Uterus (tissue), 4 donors: ENCODE data around the gene PTPRG. TPM values are rescaled to one million over a fixed set of nuclear protein-coding genes. Genes with fewer than 3 reads are reported as not detected.

Experiments used
- DNase-seq, 2 donors: peaks; one replicate each; pipeline ENCODE4 v3.0.0-alpha.2; 2019 to 2020
- H3K27ac ChIP-seq, 2 donors: fragments of 200-600 bp; sonication (generic); 1 replicate in 1 of 2; 2 replicates in 1 of 2; pipeline ENCODE4 v1.5.1; 2016 to 2018
- H3K27me3 ChIP-seq, 2 donors: fragments of 200-600 bp; sonication (generic); one replicate each; pipeline ENCODE4 v1.5.1; 2018 to 2019; ENCODE audit warnings: control low read depth in 1 of 2
- H3K36me3 ChIP-seq, 2 donors: fragments of 200-600 bp; sonication (generic); one replicate each; pipeline ENCODE4 v1.5.1; 2019; ENCODE audit warnings: control low read depth in 1 of 2
- H3K4me1 ChIP-seq, 2 donors: fragments of 200-600 bp; sonication (generic); one replicate each; pipeline ENCODE4 v1.5.1; 2018 to 2019; ENCODE audit warnings: control low read depth in 1 of 2
- H3K4me3 ChIP-seq, 2 donors: fragments of 200-600 bp; sonication (generic); 1 replicate in 1 of 2; 2 replicates in 1 of 2; pipeline ENCODE4 v1.5.1; 2018 to 2019; ENCODE audit warnings: mild to moderate bottlenecking in 1 of 2
- H3K9me3 ChIP-seq, 2 donors: fragments of 200-600 bp; sonication (generic); one replicate each; pipeline ENCODE4 v1.5.1; 2019; ENCODE audit warnings: control low read depth in 1 of 2
- POLR2A ChIP-seq, 2 donors: fragments of 450-650 bp; IDR thresholded peaks; one replicate each; pipeline ENCODE4 v1.6.1; 2016; ENCODE audit warnings: antibody characterized with exemption in 2 of 2, mild to moderate bottlenecking in 1 of 2, moderate library complexity in 1 of 2
- intact Hi-C: fragments of 100-400 bp; cut with DNase I; formaldehyde crosslinking; loops from one replicate; pipeline ENCODE4 v1.15.1; 2023; ENCODE audit warnings: low total_unique reads
- total RNA-seq, 4 donors: library from RNA; depleted of rRNA in 3 of 4; stranded (reverse); fragments of >200 nt in 3 of 4; gene quantifications; one replicate each; pipeline versions ENCODE4 v1.1.0 to v1.2.4, GENCODE V29; 2014 to 2023
- TF ChIP-seq, protein P1 (sequence below), 4 experiments: fragments of 200-600 bp in 2 of 4; fragments of 450-650 bp in 2 of 4; sonication (generic) in 2 of 4; IDR thresholded peaks; one replicate each; pipeline ENCODE4 v1.5.1; 2016 to 2019; ENCODE audit warnings: antibody characterized with exemption in 4 of 4, mild to moderate bottlenecking in 2 of 4, moderate library complexity in 1 of 4
- donor health status: DM: yes; HTN: yes; CAD: no.

PTPRG gene
- total RNA-seq, 4 donors from 2014 or later, result 43.5 to 136 (median 62.6) TPM

DNA sequence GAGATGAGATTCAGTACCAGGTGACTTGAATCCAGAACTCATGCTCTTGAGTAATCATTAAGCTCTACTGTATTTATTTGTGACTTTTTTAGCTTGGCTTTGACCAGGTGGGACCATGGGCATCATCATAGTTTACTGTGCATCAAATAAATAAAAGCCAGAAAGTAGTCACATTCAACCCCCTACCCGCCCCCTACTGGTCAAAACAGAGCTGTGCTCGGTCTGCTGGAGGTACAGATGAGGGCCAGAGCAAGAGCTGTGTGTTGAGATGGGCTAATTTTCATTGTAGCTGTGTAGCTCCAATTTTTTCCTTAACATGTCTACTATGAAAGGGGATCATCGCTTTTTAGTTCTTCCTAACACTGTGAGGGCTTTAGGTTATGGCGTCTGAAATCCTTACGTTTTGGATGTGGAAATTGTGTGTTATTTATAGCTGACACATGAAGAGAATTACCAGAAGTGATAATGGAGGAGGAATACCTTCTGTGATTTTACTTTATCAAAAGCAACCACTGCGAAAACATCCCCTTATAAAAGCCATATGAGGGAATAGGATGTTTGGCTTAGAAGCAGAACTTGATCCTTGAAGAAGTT, 375.1 kb downstream of the PTPRG start:
- TF ChIP-seq POLR2A (IDR thresholded peaks at IDR 0.05), result no peak
- TF ChIP-seq, protein P1, sequence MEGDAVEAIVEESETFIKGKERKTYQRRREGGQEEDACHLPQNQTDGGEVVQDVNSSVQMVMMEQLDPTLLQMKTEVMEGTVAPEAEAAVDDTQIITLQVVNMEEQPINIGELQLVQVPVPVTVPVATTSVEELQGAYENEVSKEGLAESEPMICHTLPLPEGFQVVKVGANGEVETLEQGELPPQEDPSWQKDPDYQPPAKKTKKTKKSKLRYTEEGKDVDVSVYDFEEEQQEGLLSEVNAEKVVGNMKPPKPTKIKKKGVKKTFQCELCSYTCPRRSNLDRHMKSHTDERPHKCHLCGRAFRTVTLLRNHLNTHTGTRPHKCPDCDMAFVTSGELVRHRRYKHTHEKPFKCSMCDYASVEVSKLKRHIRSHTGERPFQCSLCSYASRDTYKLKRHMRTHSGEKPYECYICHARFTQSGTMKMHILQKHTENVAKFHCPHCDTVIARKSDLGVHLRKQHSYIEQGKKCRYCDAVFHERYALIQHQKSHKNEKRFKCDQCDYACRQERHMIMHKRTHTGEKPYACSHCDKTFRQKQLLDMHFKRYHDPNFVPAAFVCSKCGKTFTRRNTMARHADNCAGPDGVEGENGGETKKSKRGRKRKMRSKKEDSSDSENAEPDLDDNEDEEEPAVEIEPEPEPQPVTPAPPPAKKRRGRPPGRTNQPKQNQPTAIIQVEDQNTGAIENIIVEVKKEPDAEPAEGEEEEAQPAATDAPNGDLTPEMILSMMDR (IDR thresholded peaks at IDR 0.05), result no peak
- intact Hi-C loops, result no loop called here
- Histone ChIP-seq H3K36me3 (no peaks in the 10 kb centered on the region), H3K27ac (no peak overlapping the region), H3K9me3 (no peaks in the 10 kb centered on the region), H3K27me3 (no peaks in the 10 kb centered on the region), H3K4me3 (no peak overlapping the region), H3K4me1 (no peaks in the 10 kb centered on the region)
- no peak for DNase-seq

DNA sequence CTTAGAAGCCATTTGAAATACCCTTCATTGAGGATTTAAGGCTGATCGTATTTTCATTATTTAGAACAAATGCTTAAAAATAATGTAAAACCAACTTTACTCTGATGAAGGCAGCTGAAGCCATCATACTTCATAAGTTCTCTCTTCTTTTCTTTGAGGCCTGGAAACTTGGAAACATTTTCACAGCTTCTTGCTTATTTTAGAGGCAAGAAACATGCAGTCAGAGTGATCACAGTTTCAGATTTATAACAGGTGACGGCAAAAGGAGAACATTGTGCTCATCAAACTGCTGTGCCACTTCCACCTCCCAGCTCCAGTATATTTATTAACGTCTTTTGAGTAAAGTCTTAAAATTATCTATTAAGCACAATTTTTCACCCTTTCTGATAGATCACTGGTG, 376.1 kb downstream of the PTPRG start:
- Histone ChIP-seq H3K4me1 (no peaks in the 10 kb centered on the region), H3K4me3 (no peak overlapping the region), H3K27ac (no peak overlapping the region), H3K9me3 (no peaks in the 10 kb centered on the region), H3K27me3 (no peaks in the 10 kb centered on the region), H3K36me3 (no peaks in the 10 kb centered on the region)
- TF ChIP-seq POLR2A (IDR thresholded peaks at IDR 0.05), result no peak
- TF ChIP-seq, protein P1 (IDR thresholded peaks at IDR 0.05), result no peak
- intact Hi-C loops, result no loop called here
- no peak for DNase-seq

DNA sequence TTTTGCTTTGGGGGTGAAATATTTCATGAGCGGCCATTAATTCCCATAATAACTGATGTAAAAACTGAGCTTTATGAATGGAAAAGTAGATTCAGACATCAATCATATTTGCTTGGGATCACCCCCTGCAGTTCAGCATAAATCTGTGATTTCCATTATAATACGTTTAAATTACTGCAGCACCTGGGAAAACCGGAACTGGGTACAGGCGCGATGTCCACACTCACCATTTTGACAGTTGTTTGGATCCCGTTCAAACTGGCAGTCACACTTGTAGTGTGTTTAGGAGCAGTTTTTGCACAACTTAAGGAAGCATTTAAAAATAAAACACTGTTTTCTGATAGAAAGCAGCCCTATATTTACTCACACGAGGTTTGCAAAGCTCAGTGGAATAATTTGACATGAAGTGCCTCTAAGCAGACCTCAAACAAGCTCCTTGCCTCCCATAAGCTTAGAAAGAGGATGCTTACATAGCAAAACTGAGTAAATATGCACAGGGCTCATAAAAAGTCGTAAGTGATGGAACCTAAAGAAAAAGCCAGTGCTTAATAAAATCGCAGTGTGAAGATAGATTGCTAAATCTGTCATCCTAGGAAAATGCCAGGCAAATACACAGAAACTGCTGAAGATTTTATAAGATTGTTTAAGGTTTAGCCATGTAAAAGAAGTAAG, 377.6 kb downstream of the PTPRG start:
- DNase-seq, result no peak
- no peaks in the 10 kb centered on the region for H3K27me3 ChIP-seq
- H3K4me3 ChIP-seq, result no peak overlapping the region
- no peaks in the 10 kb centered on the region for H3K9me3 ChIP-seq
- H3K4me1 ChIP-seq, result no peaks in the 10 kb centered on the region
- intact Hi-C loops, result no loop called here
- no peak overlapping the region for H3K27ac ChIP-seq
- H3K36me3 ChIP-seq, result no peaks in the 10 kb centered on the region
- no peak for TF ChIP-seq POLR2A (IDR thresholded peaks at IDR 0.05)
- TF ChIP-seq, protein P1 (IDR thresholded peaks at IDR 0.05), result no peak

DNA sequence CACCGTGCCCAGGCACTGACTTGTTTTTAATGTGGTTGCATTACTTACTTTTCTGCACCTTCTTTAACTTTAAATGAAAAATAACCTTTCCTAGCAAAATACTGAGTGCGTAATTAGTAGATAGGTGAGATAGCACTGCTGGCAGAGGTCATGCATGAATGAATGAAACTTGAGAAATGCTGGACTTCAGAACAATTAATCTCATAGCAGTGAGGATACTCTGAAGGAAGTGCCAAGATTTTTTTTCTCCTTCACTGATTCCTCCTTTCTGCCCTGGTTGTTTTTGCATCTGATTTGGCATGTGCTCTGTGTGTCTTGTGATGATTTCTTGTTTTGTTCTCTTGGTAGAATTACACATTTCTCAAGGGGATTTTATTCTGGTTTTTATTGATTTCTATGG, 378.9 kb downstream of the PTPRG start:
- Histone ChIP-seq H3K9me3 (no peaks in the 10 kb centered on the region), H3K36me3 (no peaks in the 10 kb centered on the region), H3K27me3 (no peaks in the 10 kb centered on the region), H3K27ac (no peak overlapping the region), H3K4me1 (no peaks in the 10 kb centered on the region), H3K4me3 (no peak overlapping the region)
- intact Hi-C loops, result no loop called here
- no peak for TF ChIP-seq POLR2A (IDR thresholded peaks at IDR 0.05)
- TF ChIP-seq, protein P1 (IDR thresholded peaks at IDR 0.05), result no peak
- no peak for DNase-seq

DNA sequence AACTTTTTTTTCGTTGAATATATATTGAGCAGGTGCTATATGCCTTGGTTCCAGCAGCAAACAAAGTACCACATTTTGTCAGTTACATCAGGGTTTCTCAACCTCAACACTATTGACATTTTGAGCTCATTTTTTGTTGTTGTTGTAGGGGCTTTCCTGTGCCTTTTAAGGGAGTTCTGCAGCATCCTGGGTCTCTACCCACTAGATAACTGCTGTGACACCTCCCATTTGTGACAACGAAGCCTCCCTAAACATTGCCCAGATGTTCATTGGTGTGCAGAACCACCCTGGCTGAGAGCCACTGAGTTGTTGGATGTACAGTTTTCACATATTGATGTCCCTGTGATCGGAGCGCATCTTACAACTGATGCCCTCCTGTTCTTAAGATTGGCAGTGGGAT, 382.6 kb downstream of the PTPRG start:
- intact Hi-C loops, result no loop called here
- Histone ChIP-seq H3K4me3 (no peak overlapping the region), H3K9me3 (no peaks in the 10 kb centered on the region), H3K36me3 (no peaks in the 10 kb centered on the region), H3K4me1 (no peaks in the 10 kb centered on the region), H3K27me3 (no peaks in the 10 kb centered on the region), H3K27ac (no peak overlapping the region)
- TF ChIP-seq POLR2A (IDR thresholded peaks at IDR 0.05), result no peak
- TF ChIP-seq, protein P1 (IDR thresholded peaks at IDR 0.05), result no peak
- no peak for DNase-seq
